ENCODE results near the gene HIPK4. TPM values are rescaled to one million over a fixed set of nuclear protein-coding genes. Genes with fewer than 3 reads are reported as not detected.

Gene HIPK4
- polyA plus RNA-seq, 1 experiment, result 0.09 TPM

GRCh38 chr19:40380199-40381037 lies 9.6 kb downstream of the HIPK4 start:
- ChIA-PET CTCF (no interaction called here), POLR2A (interaction anchor here (0.9 kb wide), 1 partner anchor 15 kb away, joined by 3 read pairs; no protein-coding TSS in a partner anchor)
- Histone ChIP-seq H3K27me3 (ENCODE audit: control insufficient read depth, insufficient read depth, low read length) (no peaks in the 10 kb centered on the region), H3K9me3 (ENCODE audit: control insufficient read depth, insufficient read depth, low read length) (no peaks in the 10 kb centered on the region; the same call in 1 of the 2 replicates), H3K27ac (ENCODE audit: low read depth, low read length) (no peak overlapping the region), H3K4me3 (ENCODE audit: low read depth, low read length) (no peak overlapping the region)
- no peak for DNase-seq (ENCODE audit: low read depth, low spot score)
- TF ChIP-seq, protein P1, sequence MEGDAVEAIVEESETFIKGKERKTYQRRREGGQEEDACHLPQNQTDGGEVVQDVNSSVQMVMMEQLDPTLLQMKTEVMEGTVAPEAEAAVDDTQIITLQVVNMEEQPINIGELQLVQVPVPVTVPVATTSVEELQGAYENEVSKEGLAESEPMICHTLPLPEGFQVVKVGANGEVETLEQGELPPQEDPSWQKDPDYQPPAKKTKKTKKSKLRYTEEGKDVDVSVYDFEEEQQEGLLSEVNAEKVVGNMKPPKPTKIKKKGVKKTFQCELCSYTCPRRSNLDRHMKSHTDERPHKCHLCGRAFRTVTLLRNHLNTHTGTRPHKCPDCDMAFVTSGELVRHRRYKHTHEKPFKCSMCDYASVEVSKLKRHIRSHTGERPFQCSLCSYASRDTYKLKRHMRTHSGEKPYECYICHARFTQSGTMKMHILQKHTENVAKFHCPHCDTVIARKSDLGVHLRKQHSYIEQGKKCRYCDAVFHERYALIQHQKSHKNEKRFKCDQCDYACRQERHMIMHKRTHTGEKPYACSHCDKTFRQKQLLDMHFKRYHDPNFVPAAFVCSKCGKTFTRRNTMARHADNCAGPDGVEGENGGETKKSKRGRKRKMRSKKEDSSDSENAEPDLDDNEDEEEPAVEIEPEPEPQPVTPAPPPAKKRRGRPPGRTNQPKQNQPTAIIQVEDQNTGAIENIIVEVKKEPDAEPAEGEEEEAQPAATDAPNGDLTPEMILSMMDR (IDR thresholded peaks at IDR 0.05; ENCODE audit: low read depth, low read length), result no peak

DNA sequence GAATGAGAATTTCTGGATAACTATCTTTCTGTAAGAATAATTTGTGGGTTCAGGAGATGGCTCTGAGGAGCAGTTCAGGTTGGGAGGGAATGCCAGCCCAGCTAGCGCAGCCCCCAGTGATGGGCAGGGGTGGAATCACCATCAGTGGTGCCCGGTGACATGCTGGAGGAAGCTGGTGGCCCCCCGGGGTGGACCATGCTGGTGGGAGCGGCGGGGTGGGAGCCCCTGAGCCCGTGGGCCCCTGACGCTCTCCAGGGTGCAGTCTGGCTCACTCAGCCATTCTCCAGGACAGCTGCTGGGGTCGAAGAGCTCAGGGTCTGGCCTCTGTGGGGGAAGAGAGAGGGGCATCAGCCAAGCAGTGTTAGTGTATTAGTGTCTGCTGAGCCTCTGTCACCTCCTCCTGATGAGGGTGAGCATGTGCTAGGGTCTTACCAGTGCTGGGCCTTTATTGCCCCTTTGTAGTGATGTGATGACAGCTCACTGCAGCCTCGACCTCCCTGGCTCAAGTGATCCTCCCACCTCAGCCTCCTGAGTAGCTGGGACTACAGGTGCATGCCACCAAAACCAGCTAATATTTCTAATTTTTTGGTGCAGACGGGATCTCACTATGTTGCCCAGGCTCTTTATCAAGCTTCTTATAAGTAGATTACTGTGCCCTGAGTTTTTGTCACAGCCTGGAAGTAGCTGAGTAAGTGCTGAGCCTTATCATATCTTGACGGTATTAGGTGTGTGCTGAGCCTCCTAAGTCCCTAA lies 10.4 kb downstream of the HIPK4 start:
- Histone ChIP-seq H3K27me3 (ENCODE audit: control insufficient read depth, insufficient read depth, low read length) (no peaks in the 10 kb centered on the region), H3K27ac (ENCODE audit: low read depth, low read length) (no peak overlapping the region), H3K4me3 (ENCODE audit: low read depth, low read length) (no peak overlapping the region), H3K9me3 (ENCODE audit: control insufficient read depth, insufficient read depth, low read length) (no peaks in the 10 kb centered on the region; the same call in 1 of the 2 replicates)
- DNase-seq (ENCODE audit: low read depth, low spot score), result no peak
- CTCF ChIA-PET, result interaction anchor here (0.8 kb wide), 1 partner anchor 75 kb away, joined by 4 read pairs; no protein-coding TSS in a partner anchor
- POLR2A ChIA-PET, result interaction anchor here (0.6 kb wide), 1 partner anchor 14 kb away, joined by 3 read pairs; no protein-coding TSS in a partner anchor
- TF ChIP-seq, protein P1 (IDR thresholded peaks at IDR 0.05; ENCODE audit: low read depth, low read length), result no peak

DNA sequence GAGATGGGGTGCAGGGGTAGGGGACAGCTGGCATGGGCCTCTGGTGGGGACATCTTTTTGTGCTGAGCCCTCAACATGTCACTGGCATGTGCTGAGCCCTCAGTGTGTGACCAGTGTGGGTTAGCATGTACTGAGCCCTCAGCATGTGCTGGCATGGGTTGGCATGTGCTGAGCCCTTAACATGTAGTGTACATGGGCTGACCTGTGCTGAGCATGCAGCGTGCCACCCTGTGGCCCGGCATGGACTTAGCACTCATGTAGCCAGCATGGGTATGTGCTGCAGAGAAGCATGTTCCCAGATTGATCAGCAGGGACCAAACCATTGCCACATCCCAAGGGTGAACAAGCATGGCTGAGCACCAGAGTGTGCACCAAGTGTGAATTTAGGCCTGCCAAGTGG lies 11.5 kb downstream of the HIPK4 start:
- Histone ChIP-seq H3K27me3 (ENCODE audit: control insufficient read depth, insufficient read depth, low read length) (no peaks in the 10 kb centered on the region), H3K9me3 (ENCODE audit: control insufficient read depth, insufficient read depth, low read length) (no peaks in the 10 kb centered on the region), H3K27ac (ENCODE audit: low read depth, low read length) (no peak overlapping the region), H3K4me3 (ENCODE audit: low read depth, low read length) (no peak overlapping the region)
- DNase-seq (ENCODE audit: low read depth, low spot score), result no peak
- CTCF ChIA-PET, result no interaction called here
- POLR2A ChIA-PET, result no interaction called here
- TF ChIP-seq, protein P1 (IDR thresholded peaks at IDR 0.05; ENCODE audit: low read depth, low read length), result no peak

- Histone ChIP-seq H3K27ac (ENCODE audit: low read depth, low read length) (no peak overlapping the region), H3K9me3 (ENCODE audit: control insufficient read depth, insufficient read depth, low read length) (no peaks in the 10 kb centered on the region), H3K4me3 (ENCODE audit: low read depth, low read length) (no peak overlapping the region), H3K27me3 (ENCODE audit: control insufficient read depth, insufficient read depth, low read length) (no peaks in the 10 kb centered on the region)
- ChIA-PET CTCF (no interaction called here), POLR2A (no interaction called here)
- TF ChIP-seq, protein P1 (IDR thresholded peaks at IDR 0.05; ENCODE audit: low read depth, low read length), result no peak
- DNase-seq (ENCODE audit: low read depth, low spot score), result no peak
Observed at GRCh38 chr19:40377876-40378385, 12.1 kb downstream of the HIPK4 start.

Measured in AG04450 (cell line).